Measurements from ENCODE around the gene SEPTIN12. TPM values are rescaled to one million over a fixed set of nuclear protein-coding genes. Genes with fewer than 3 reads are reported as not detected.

The SEPTIN12 gene
- total RNA-seq, 1 donor from 2014 or later: not detected

GRCh38 chr16:4820652-4821051 lies 32.5 kb upstream of the SEPTIN12 start:
- no peaks in the 10 kb centered on the region for H3K4me1 Mint-ChIP-seq (ENCODE audit: low read depth)
- TF ChIP-seq CTCF (IDR thresholded peaks at IDR 0.05; ENCODE audit: unreplicated experiment): no peak
- no peaks in the 10 kb centered on the region for H3K9me3 Mint-ChIP-seq (ENCODE audit: low read depth)
- H3K36me3 Mint-ChIP-seq (ENCODE audit: insufficient read depth): peaks cover 19% of the 10 kb centered on the region
- DNase-seq (ENCODE audit: low spot score, unreplicated experiment): no peak
- no peak overlapping the region for H3K27ac Mint-ChIP-seq
- H3K27me3 Mint-ChIP-seq: no peaks in the 10 kb centered on the region
- no peak overlapping the region for H3K4me3 Mint-ChIP-seq (ENCODE audit: low read depth)

GRCh38 chr16:4814542-4815173 lies 26.5 kb upstream of the SEPTIN12 start:
- H3K27ac Mint-ChIP-seq: no peak overlapping the region
- no peaks in the 10 kb centered on the region for H3K9me3 Mint-ChIP-seq (ENCODE audit: low read depth)
- no peak overlapping the region for H3K4me3 Mint-ChIP-seq (ENCODE audit: low read depth)
- no peak for TF ChIP-seq CTCF (IDR thresholded peaks at IDR 0.05; ENCODE audit: unreplicated experiment)
- DNase-seq (ENCODE audit: low spot score, unreplicated experiment): no peak
- H3K27me3 Mint-ChIP-seq: no peaks in the 10 kb centered on the region
- H3K4me1 Mint-ChIP-seq (ENCODE audit: low read depth): no peaks in the 10 kb centered on the region
- peaks cover 29% of the 10 kb centered on the region for H3K36me3 Mint-ChIP-seq (ENCODE audit: insufficient read depth)

GRCh38 chr16:4814046-4814445 lies 25.9 kb upstream of the SEPTIN12 start:
- Mint-ChIP-seq H3K9me3 (ENCODE audit: low read depth) (no peaks in the 10 kb centered on the region), H3K27ac (no peak overlapping the region)

GRCh38 chr16:4813251-4814003 lies 25.3 kb upstream of the SEPTIN12 start:
- Mint-ChIP-seq H3K4me3 (ENCODE audit: low read depth) (no peak overlapping the region), H3K4me1 (ENCODE audit: low read depth) (no peaks in the 10 kb centered on the region), H3K27ac (no peak overlapping the region), H3K36me3 (ENCODE audit: insufficient read depth) (peaks cover 25% of the 10 kb centered on the region), H3K9me3 (ENCODE audit: low read depth) (no peaks in the 10 kb centered on the region), H3K27me3 (no peaks in the 10 kb centered on the region)
- no peak for DNase-seq (ENCODE audit: low spot score, unreplicated experiment)
- no peak for TF ChIP-seq CTCF (IDR thresholded peaks at IDR 0.05; ENCODE audit: unreplicated experiment)

More at GRCh38 chr16:4814046-4814445, 25.9 kb upstream of the SEPTIN12 start:
- Mint-ChIP-seq H3K36me3 (ENCODE audit: insufficient read depth) (peaks cover 27% of the 10 kb centered on the region), H3K4me1 (ENCODE audit: low read depth) (no peaks in the 10 kb centered on the region), H3K27me3 (no peaks in the 10 kb centered on the region), H3K4me3 (ENCODE audit: low read depth) (no peak overlapping the region)
- no peak for TF ChIP-seq CTCF (IDR thresholded peaks at IDR 0.05; ENCODE audit: unreplicated experiment)
- no peak for DNase-seq (ENCODE audit: low spot score, unreplicated experiment)

- H3K27ac Mint-ChIP-seq: no peak overlapping the region
- no peaks in the 10 kb centered on the region for H3K4me1 Mint-ChIP-seq (ENCODE audit: low read depth)
- DNase-seq (ENCODE audit: low spot score, unreplicated experiment): no peak
- no peak overlapping the region for H3K4me3 Mint-ChIP-seq (ENCODE audit: low read depth)
- peaks cover 28% of the 10 kb centered on the region for H3K36me3 Mint-ChIP-seq (ENCODE audit: insufficient read depth)
- TF ChIP-seq CTCF (IDR thresholded peaks at IDR 0.05; ENCODE audit: unreplicated experiment): no peak
- no peaks in the 10 kb centered on the region for H3K27me3 Mint-ChIP-seq
- H3K9me3 Mint-ChIP-seq (ENCODE audit: low read depth): no peaks in the 10 kb centered on the region
Measured at GRCh38 chr16:4811773-4812172, 23.6 kb upstream of the SEPTIN12 start.
